GM12892 (cell line): Measurements from ENCODE around the gene ATP11A.

Experiments
- POLR2A ChIP-seq: IDR thresholded peaks from 2 replicates; pipeline ENCODE4 v1.6.1; 2011; ENCODE audit warnings: low read depth, low read length, control low read depth
- POLR2AphosphoS5 ChIP-seq: IDR thresholded peaks from 2 replicates; pipeline ENCODE4 v1.6.1; 2011; ENCODE audit warnings: low read depth, low read length, control low read depth
- TAF1 ChIP-seq: IDR thresholded peaks from 2 replicates; pipeline ENCODE4 v1.6.1; 2011; ENCODE audit warnings: low read depth, mild to moderate bottlenecking, control low read depth, low read length, borderline replicate concordance

DNA sequence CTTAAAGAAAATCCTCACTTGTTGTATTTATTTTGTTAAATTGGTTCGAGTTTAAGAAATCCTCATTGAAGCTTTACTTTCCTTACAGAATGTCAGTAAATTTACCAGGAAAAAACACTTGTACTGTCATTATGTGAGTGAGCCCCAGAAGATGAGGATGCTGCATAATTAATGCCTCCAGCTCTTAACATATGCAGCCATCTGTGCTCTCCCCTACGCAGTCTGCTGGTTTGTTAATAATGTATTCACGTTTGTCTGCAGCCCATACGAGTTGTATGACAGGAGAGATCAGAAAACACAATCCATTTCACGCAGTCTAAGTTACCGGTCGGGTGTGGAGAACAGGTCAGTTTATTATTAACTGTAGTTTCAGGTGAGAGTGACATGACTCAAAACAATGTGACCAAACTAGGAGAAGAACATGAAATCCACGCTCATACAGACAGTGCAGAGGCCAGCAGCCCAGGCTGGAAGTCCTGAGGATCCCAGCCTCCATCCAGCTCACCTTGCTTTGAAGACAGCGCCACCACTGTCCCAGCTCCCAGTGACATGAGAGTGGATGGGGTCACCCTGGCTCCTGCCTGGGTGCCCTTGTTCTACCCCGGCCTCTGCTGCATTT, 19.8 kb upstream of the ATP11A start:
- TF ChIP-seq POLR2AphosphoS5 (no peak), POLR2A (no peak), TAF1 (no peak)
